ENCODE measurements around the gene DCPS.

The DCPS gene

DNA sequence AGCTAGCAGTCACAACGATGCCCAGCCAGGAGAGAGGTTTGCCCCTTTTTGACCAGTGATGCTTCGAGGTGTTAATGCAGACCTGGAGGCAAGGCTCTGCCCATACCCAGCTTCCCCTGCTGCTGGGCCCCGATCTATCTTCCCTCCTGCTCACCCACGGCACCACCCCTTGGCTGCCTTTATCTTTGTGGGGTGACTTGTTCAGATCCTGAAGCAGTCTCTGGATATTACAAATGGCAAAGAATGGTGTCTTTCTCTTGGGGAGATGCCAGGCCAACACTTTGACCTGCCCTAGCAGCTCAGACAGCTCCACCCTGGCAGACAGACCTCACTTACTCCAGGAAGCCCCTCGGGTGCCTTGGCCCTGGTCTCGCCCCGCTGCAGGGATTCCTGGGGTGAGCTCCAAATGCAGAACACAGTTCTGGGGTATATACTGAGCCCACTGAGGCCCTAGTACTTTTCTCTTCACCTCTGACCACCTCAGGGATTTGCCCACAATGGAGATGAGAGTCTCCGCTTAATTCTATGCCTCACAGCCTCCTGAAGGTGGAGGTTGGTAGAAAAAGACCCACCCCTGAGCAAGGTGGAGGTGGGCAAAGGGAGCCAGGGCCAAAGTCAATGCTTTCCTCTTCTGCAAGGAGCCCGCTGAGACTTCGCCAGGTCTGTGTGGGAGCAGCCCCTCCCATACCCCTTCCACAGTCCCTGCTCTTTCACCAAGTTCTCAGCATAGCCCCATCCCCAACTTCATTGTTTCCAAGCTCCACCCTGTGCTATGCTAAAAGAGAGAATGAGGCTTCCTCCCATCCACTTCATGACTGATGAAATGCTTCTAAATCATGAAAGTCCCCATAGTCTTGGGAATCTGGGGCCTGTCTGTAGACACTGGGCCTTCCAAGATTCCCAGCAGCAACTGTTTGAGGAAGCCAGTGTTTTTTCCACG, 40.6 kb downstream of the DCPS start:
- Histone ChIP-seq H3K27ac (ENCODE audit: low read depth, low read length) (no peak overlapping the region), H4K91ac (ENCODE audit: low read depth, low read length) (no peak overlapping the region), H3K14ac (ENCODE audit: low read length) (no peak overlapping the region), H3K9me3 (ENCODE audit: insufficient read depth, low read depth, low read length) (peaks cover 2% of the 10 kb centered on the region), H3K36me3 (ENCODE audit: control insufficient read depth in 1 of 2, insufficient read depth in 2 of 2, low read length in 2 of 2) (peaks cover 3 to 11% of the 10 kb centered on the region in 2 experiments), H2AK5ac (ENCODE audit: low read length) (no peak overlapping the region), H3K4ac (ENCODE audit: low read depth, low read length) (no peak overlapping the region), H2BK120ac (ENCODE audit: insufficient read depth, low read length, poor library complexity) (no peak overlapping the region), H3K79me1 (ENCODE audit: low read length) (peaks cover 10% of the 10 kb centered on the region), H3K4me3 (ENCODE audit: low read depth, low read length) (no peak overlapping the region), H2BK5ac (ENCODE audit: low read depth, low read length, poor library complexity) (no peak overlapping the region), H3K9ac (ENCODE audit: low read length) (no peak overlapping the region), H3K79me2 (ENCODE audit: control insufficient read depth, insufficient read depth, low read length, poor library complexity) (no peaks in the 10 kb centered on the region), H4K12ac (ENCODE audit: low read depth, low read length) (no peak overlapping the region), H2AFZ (ENCODE audit: insufficient read depth, low read length, poor library complexity) (no peak overlapping the region), H3K4me1 (ENCODE audit: control insufficient read depth in 1 of 2, insufficient read depth in 2 of 2, low read length in 2 of 2) (peaks cover 19 to 23% of the 10 kb centered on the region in 2 experiments), H2BK12ac (ENCODE audit: low read length) (no peak overlapping the region), H3K4me2 (ENCODE audit: low read length) (no peak overlapping the region), H3K27me3 (ENCODE audit: insufficient read depth, low read length) (no peaks in the 10 kb centered on the region), H4K8ac (ENCODE audit: low read depth, low read length) (no peak overlapping the region), H3K23ac (ENCODE audit: low read length) (no peak overlapping the region), H3K18ac (ENCODE audit: low read length) (no peak overlapping the region)
- no CpG with 5 or more reads among the region's 11 CpGs for WGBS (ENCODE audit: extremely low coverage, insufficient coverage, insufficient read length)
- no peak for DNase-seq

DNA sequence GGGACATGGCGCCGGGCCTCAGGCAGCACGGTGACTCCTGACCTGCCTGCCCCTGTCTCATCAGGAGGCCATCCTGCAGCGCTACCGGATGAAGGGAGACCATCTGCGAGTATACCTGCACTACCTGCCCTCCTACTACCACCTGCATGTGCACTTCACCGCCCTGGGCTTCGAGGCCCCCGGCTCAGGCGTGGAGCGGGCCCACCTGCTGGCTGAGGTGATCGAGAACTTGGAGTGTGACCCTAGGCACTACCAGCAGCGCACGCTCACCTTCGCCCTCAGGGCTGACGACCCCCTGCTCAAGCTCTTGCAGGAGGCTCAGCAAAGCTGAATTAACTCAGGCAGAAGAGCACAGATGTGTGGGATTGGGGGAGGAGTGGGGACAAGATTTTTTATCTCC, 41.4 kb downstream of the DCPS start:
- Histone ChIP-seq H2BK120ac (ENCODE audit: insufficient read depth, low read length, poor library complexity) (no peak overlapping the region), H2AFZ (ENCODE audit: insufficient read depth, low read length, poor library complexity) (no peak overlapping the region), H4K12ac (ENCODE audit: low read depth, low read length) (no peak overlapping the region), H3K27me3 (ENCODE audit: insufficient read depth, low read length) (no peaks in the 10 kb centered on the region), H3K18ac (ENCODE audit: low read length) (no peak overlapping the region), H3K4ac (ENCODE audit: low read depth, low read length) (no peak overlapping the region), H3K14ac (ENCODE audit: low read length) (no peak overlapping the region), H4K8ac (ENCODE audit: low read depth, low read length) (no peak overlapping the region), H3K9ac (ENCODE audit: low read length) (no peak overlapping the region), H3K4me2 (ENCODE audit: low read length) (no peak overlapping the region), H3K23ac (ENCODE audit: low read length) (no peak overlapping the region), H4K91ac (ENCODE audit: low read depth, low read length) (no peak overlapping the region), H2BK12ac (ENCODE audit: low read length) (no peak overlapping the region), H3K4me1 (ENCODE audit: control insufficient read depth in 1 of 2, insufficient read depth in 2 of 2, low read length in 2 of 2) (peaks cover 15 to 17% of the 10 kb centered on the region in 2 experiments), H3K79me1 (ENCODE audit: low read length) (peaks cover 9% of the 10 kb centered on the region), H3K36me3 (ENCODE audit: control insufficient read depth in 1 of 2, insufficient read depth in 2 of 2, low read length in 2 of 2) (peaks cover 3 to 11% of the 10 kb centered on the region in 2 experiments), H3K9me3 (ENCODE audit: insufficient read depth, low read depth, low read length) (peaks cover 2% of the 10 kb centered on the region), H3K4me3 (ENCODE audit: low read depth, low read length) (peak overlapping the region; percentile 25), H2BK5ac (ENCODE audit: low read depth, low read length, poor library complexity) (no peak overlapping the region), H3K79me2 (ENCODE audit: control insufficient read depth, insufficient read depth, low read length, poor library complexity) (no peaks in the 10 kb centered on the region), H2AK5ac (ENCODE audit: low read length) (no peak overlapping the region), H3K27ac (ENCODE audit: low read depth, low read length) (no peak overlapping the region)
- whole genome bisulfite sequencing (ENCODE audit: extremely low coverage, insufficient coverage, insufficient read length), result no CpG with 5 or more reads among the region's 16 CpGs
- peak in 1 of 2 donors; percentile 15 for DNase-seq

DNA sequence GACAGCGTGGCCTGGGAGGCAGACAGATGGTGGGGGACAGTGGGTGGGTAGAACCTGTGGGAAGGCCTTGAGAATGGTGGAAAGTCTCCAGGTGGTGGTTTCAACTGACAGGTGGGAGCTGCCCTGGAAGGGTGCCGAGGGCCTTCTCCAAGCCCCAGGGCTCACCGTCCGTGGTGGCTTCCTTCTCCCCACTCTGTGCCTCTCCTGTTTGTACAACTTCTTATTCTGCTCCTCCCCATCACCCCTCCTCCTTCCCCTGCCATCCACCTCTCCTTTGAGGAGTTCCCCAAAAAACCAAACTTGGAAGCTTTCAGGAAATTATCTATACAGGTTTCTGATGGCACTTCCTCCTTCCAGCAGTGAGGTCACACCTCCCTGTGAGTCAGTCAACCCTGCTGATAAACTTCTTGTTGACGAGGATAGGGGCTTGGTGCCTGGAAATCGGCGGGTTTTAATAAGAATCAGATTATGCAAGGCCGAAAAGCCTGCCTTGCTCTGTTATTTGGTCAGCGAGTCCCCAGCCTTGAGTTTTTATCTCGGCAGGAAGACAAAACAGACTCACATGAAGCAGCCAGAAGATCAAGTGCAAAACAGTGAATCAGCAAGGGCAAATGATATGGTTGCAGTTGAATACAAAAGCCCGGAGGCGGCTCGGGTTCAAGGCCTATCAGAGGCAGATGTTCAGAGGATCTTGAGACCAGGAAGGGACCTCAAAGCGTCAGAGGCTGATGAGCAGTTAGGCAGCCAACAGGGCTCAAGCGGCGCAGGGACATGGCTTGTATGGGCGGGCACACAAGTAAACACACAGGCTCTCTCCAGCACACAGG, 42.1 kb downstream of the DCPS start:
- no peak overlapping the region for H3K9ac ChIP-seq (ENCODE audit: low read length)
- no peak overlapping the region for H3K4ac ChIP-seq (ENCODE audit: low read depth, low read length)
- no CpG with 5 or more reads among the region's 17 CpGs for WGBS (ENCODE audit: extremely low coverage, insufficient coverage, insufficient read length)
- no peak overlapping the region for H3K4me2 ChIP-seq (ENCODE audit: low read length)
- no peaks in the 10 kb centered on the region for H3K79me2 ChIP-seq (ENCODE audit: control insufficient read depth, insufficient read depth, low read length, poor library complexity)
- peak; percentile 93 to 94 for DNase-seq
- peaks cover 9% of the 10 kb centered on the region for H3K79me1 ChIP-seq (ENCODE audit: low read length)
- no peak overlapping the region for H2BK120ac ChIP-seq (ENCODE audit: insufficient read depth, low read length, poor library complexity)
- H4K8ac ChIP-seq (ENCODE audit: low read depth, low read length), result no peak overlapping the region
- no peak overlapping the region for H3K14ac ChIP-seq (ENCODE audit: low read length)
- H3K9me3 ChIP-seq (ENCODE audit: insufficient read depth, low read depth, low read length), result peaks cover 2% of the 10 kb centered on the region
- no peaks in the 10 kb centered on the region for H3K27me3 ChIP-seq (ENCODE audit: insufficient read depth, low read length)
- H4K91ac ChIP-seq (ENCODE audit: low read depth, low read length), result no peak overlapping the region
- H3K4me3 ChIP-seq (ENCODE audit: low read depth, low read length), result no peak overlapping the region
- no peak overlapping the region for H3K27ac ChIP-seq (ENCODE audit: low read depth, low read length)
- H2BK5ac ChIP-seq (ENCODE audit: low read depth, low read length, poor library complexity), result no peak overlapping the region
- no peak overlapping the region for H3K18ac ChIP-seq (ENCODE audit: low read length)
- H3K36me3 ChIP-seq (ENCODE audit: control insufficient read depth in 1 of 2, insufficient read depth in 2 of 2, low read length in 2 of 2), result peaks cover 3 to 11% of the 10 kb centered on the region in 2 experiments
- H3K23ac ChIP-seq (ENCODE audit: low read length), result no peak overlapping the region
- H3K4me1 ChIP-seq (ENCODE audit: control insufficient read depth in 1 of 2, insufficient read depth in 2 of 2, low read length in 2 of 2), result peaks cover 14 to 17% of the 10 kb centered on the region in 2 experiments
- no peak overlapping the region for H2AK5ac ChIP-seq (ENCODE audit: low read length)
- H2AFZ ChIP-seq (ENCODE audit: insufficient read depth, low read length, poor library complexity), result no peak overlapping the region
- no peak overlapping the region for H2BK12ac ChIP-seq (ENCODE audit: low read length)
- no peak overlapping the region for H4K12ac ChIP-seq (ENCODE audit: low read depth, low read length)

DNA sequence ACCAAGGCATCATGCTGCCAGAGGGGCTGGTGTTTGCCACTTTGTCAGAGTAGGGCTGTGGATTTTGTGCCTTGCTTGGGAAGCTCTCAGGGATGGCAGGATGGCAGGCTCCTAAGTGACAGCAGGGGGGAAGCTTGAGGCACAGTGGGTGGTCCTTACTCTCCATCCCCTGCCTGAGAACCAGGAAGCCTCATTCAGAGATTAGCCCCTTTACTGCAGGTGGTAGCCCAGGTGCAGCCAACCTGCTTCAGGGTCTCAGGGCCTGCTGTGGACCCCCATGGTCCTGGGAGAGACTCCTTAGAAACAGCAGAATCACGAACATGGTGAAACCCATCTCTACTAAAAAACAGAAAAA, 42.7 kb downstream of the DCPS start:
- no peak for DNase-seq
- H3K36me3 ChIP-seq (ENCODE audit: control insufficient read depth in 1 of 2, insufficient read depth in 2 of 2, low read length in 2 of 2), result peaks cover 3 to 11% of the 10 kb centered on the region in 2 experiments

More for the DNA sequence above, 42.7 kb downstream of the DCPS start:
- no peaks in the 10 kb centered on the region for H3K27me3 ChIP-seq (ENCODE audit: insufficient read depth, low read length)
- no peak overlapping the region for H3K4ac ChIP-seq (ENCODE audit: low read depth, low read length)
- no peak overlapping the region for H3K4me3 ChIP-seq (ENCODE audit: low read depth, low read length)
- H3K27ac ChIP-seq (ENCODE audit: low read depth, low read length), result no peak overlapping the region
- peaks cover 9 to 14% of the 10 kb centered on the region in 2 experiments for H3K4me1 ChIP-seq (ENCODE audit: control insufficient read depth in 1 of 2, insufficient read depth in 2 of 2, low read length in 2 of 2)
- H3K23ac ChIP-seq (ENCODE audit: low read length), result no peak overlapping the region
- H2AK5ac ChIP-seq (ENCODE audit: low read length), result no peak overlapping the region
- H3K79me1 ChIP-seq (ENCODE audit: low read length), result peaks cover 9% of the 10 kb centered on the region
- H2BK5ac ChIP-seq (ENCODE audit: low read depth, low read length, poor library complexity), result no peak overlapping the region
- WGBS (ENCODE audit: extremely low coverage, insufficient coverage, insufficient read length), result no CpG with 5 or more reads among the region's 1 CpG
- no peak overlapping the region for H3K4me2 ChIP-seq (ENCODE audit: low read length)
- no peak overlapping the region for H3K14ac ChIP-seq (ENCODE audit: low read length)
- H2BK120ac ChIP-seq (ENCODE audit: insufficient read depth, low read length, poor library complexity), result no peak overlapping the region
- H4K8ac ChIP-seq (ENCODE audit: low read depth, low read length), result no peak overlapping the region
- H3K9ac ChIP-seq (ENCODE audit: low read length), result no peak overlapping the region
- H3K79me2 ChIP-seq (ENCODE audit: control insufficient read depth, insufficient read depth, low read length, poor library complexity), result no peaks in the 10 kb centered on the region
- H2BK12ac ChIP-seq (ENCODE audit: low read length), result no peak overlapping the region
- H4K91ac ChIP-seq (ENCODE audit: low read depth, low read length), result no peak overlapping the region
- no peak overlapping the region for H2AFZ ChIP-seq (ENCODE audit: insufficient read depth, low read length, poor library complexity)
- peaks cover 2% of the 10 kb centered on the region for H3K9me3 ChIP-seq (ENCODE audit: insufficient read depth, low read depth, low read length)
- H4K12ac ChIP-seq (ENCODE audit: low read depth, low read length), result no peak overlapping the region
- H3K18ac ChIP-seq (ENCODE audit: low read length), result no peak overlapping the region
